Medulla oblongata (tissue), 1 donor: ENCODE measurements around the gene TPO.
"Not testable (repeated sequence)": the region's sequence is repeated elsewhere in the genome, so short reads cannot be mapped to it uniquely, and the experiment has no call there.

Source experiments
- DNase-seq: peaks from one replicate; pipeline ENCODE4 v3.0.0-alpha.2; 2015; ENCODE audit errors: extremely low spot score

TPO gene

GRCh38 chr2:1501991-1502390, 88.7 kb downstream of the TPO start:
- no peak for DNase-seq

GRCh38 chr2:1502891-1503304, 89.6 kb downstream of the TPO start:
- DNase-seq: no peak

GRCh38 chr2:1503471-1504310, 90.4 kb downstream of the TPO start:
- no peak for DNase-seq

GRCh38 chr2:1504311-1504750, 91.1 kb downstream of the TPO start:
- no peak for DNase-seq

GRCh38 chr2:1505031-1505441, 91.8 kb downstream of the TPO start:
- no peak for DNase-seq

- no peak for DNase-seq
Measured at GRCh38 chr2:1509271-1510065, 96.2 kb downstream of the TPO start.

GRCh38 chr2:1510176-1510575, 96.9 kb downstream of the TPO start:
- no peak for DNase-seq

GRCh38 chr2:1511455-1511854, 98.2 kb downstream of the TPO start:
- DNase-seq: no peak

GRCh38 chr2:1512321-1513289, 99.3 kb downstream of the TPO start:
- no peak for DNase-seq

GRCh38 chr2:1514391-1515072, 101.3 kb downstream of the TPO start:
- no peak for DNase-seq

- no peak for DNase-seq
Measured at GRCh38 chr2:1515073-1515430, 101.8 kb downstream of the TPO start.

GRCh38 chr2:1515986-1516797, 102.9 kb downstream of the TPO start:
- DNase-seq: no peak

GRCh38 chr2:1516798-1517060, 103.5 kb downstream of the TPO start:
- no peak for DNase-seq

GRCh38 chr2:1517291-1517690, 104.0 kb downstream of the TPO start:
- DNase-seq: not testable (repeated sequence)

GRCh38 chr2:1517786-1518185, 104.5 kb downstream of the TPO start:
- no peak for DNase-seq

- no peak for DNase-seq
Measured at GRCh38 chr2:1518331-1518803, 105.1 kb downstream of the TPO start.

GRCh38 chr2:1518867-1519530, 105.7 kb downstream of the TPO start:
- DNase-seq: no peak

- no peak for DNase-seq
Measured at GRCh38 chr2:1521191-1521877, 108.1 kb downstream of the TPO start.
